DMS79 treated with DMSO at 0.1 percent for 48 hours (cell line): ENCODE measurements around the gene ABLIM2.
A peak's percentile ranks its signal among the peaks of the same experiment; 100 is the strongest.
"Not testable (repeated sequence)": the region's sequence is repeated elsewhere in the genome, so short reads cannot be mapped to it uniquely, and the experiment has no call there.

Experiments
- DNase-seq: peaks from one replicate; lab custom pipeline; 2025; lab: John Stamatoyannopoulos, UW

The ABLIM2 gene

DNA sequence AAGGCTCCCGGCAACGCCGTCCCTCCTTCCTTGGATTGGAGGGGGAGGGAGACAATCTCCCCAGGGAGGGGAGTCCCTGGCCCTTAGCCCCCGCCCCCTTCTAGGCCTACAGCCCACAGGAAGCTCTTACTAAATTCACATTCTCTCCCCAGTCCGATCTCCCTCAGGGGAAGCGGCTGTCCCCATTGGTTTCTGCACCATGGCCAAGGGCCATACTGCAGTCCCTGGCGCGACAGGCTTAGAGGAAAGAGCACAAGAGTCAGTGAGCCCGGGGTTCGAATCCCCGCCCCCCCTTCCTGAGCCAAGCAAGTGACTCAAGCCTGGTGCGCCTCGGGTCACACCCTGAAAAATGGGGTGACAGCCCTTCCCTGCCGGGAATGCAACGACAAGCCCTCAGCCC, 1.1 kb downstream of the ABLIM2 start:
- no peak for DNase-seq

DNA sequence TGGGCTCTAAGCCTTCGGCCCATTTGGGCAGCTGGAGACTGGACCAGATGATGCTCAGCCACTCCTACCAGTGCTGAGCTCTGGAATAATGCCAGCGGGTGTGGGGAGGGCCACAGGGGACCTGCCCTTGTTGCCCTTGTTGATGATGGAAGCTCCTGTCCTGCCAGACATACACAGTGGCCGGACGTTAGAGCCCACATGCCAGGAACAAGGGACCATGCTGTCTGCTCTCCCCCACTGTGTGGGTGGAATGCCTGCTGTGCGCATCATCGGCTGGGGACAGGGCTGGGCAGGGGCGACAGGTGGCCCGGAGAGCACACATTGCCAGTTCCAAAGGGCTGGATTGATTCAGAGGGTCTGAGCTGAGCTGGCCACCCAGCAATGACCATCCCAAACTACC, 2.0 kb downstream of the ABLIM2 start:
- DNase-seq, result no peak

DNA sequence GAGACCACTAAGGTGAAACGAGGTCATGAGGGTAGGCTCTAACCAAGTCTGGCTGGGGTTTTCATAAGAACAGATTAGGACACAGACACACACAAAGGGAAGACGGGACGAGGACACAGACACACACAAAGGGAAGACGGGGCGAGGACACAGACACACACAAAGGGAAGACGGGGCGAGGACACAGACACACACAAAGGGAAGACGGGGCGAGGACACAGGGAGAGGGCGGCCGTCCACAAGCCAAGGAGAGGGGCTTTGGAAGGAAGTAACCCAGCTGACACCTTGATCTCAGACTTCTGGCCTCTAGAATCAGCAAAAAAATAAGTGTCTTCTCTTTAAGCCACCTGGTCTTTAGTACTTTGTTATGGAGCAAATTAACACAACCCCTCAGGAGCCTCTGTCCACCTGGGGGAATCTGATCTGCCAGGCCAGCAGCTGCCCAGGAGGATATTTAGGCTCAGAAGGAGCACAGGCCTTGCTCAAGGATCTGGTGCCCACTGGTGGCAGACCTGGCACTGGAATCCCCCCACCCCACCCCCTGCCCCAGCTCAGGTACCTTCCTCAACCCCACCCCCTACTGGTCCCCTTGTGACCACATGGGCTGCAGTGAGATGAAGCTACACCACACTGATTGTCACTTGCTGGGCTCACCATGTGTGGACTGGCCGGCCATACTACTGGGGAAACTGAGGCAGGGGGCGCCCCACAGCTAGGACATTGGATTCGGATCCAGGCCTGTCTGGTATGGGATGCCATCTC, 2.8 kb downstream of the ABLIM2 start:
- DNase-seq, result no peak

DNA sequence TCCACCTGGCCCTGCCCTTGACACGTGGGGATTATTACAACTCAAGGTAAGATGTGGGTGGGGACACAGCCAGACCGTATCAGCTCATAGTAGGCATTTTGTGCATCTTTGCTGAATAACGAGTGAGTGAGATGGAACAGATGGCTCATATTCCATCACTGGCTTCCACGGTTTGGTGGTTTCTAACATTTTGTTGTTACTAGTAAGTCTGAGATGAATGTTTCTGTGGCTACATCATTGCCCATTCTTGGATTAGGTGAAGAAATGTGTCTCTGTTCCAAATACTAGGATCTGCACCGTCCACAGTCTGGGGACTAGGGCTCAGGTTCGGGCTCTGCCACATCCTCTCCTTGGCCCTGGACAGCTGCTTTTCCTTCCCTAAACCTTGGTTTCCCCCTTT, 3.6 kb downstream of the ABLIM2 start:
- DNase-seq, result no peak

DNA sequence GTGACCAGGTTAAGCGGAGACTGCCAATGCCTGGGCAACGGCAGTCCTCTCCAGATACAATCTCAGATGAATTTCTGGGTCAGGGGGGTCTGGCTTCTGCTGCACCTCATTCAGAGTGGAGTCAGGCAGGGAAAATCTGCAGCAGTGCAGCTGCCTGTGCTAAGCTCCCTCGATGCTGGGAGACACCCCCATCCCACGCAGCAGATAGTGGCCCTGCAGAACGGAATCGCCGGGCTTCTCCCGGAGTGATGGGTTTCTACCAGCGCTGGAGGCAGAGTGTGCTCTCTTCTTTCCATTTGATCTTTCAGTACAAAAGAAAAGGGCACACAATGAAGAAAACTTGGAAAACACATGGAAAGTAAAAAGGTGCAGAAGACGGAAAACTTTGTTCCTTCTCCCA, 5.2 kb downstream of the ABLIM2 start:
- DNase-seq, result no peak

DNA sequence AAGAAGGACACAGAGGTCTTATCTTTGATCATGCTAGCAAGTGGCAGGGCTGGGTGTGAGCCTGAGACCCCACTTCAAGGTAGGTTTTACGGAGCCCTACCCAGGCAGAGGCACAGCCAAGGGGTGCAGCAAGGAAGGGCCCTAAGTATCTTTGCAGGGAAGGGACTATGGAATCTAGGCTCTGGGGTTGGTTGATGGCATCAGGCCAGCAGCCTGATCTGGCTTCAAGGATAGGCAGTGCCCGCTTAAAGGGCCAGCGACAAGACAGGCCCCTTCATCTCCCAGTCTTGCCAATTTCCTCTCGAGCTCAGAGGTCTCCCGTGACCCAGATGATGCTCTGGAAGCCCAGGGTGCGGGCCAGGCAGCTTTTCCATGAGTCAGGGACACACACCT, 5.8 kb downstream of the ABLIM2 start:
- no peak for DNase-seq

DNA sequence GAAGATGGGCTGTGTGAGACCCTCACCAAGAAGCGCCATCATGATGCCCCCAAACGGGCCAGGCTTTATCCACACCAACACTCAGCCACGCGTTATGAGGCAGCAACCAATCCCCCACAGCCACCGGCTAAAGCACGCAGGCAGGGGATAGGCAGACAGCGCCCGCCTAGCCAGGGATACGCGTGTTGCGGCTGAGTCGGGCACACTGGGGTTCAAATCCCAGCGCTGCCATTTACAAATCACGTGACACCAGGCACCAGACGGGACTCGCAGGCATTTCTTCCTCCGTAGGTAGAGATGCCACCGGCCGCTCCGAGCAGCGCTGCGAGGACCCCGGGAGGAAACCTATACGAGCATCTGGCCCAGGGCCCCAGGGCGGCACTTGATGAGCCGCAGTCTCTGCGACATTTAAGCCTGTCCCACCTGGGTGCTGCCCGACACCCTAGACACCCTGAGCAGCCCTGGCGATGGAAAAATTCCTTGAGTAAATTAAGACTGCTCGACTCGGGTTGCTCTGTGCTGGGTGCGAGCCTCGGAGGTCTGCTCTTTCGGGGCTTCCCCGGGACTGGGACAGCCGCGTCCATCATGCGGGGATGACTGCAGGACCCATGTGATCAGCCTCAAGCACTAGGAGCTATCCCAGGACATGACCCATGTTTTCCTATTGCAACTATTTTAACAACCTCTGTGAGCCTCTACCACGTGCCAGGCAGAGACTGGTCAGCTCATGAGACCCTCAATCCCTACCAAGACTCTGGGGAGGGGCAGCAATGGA, 6.3 kb downstream of the ABLIM2 start:
- no peak for DNase-seq

DNA sequence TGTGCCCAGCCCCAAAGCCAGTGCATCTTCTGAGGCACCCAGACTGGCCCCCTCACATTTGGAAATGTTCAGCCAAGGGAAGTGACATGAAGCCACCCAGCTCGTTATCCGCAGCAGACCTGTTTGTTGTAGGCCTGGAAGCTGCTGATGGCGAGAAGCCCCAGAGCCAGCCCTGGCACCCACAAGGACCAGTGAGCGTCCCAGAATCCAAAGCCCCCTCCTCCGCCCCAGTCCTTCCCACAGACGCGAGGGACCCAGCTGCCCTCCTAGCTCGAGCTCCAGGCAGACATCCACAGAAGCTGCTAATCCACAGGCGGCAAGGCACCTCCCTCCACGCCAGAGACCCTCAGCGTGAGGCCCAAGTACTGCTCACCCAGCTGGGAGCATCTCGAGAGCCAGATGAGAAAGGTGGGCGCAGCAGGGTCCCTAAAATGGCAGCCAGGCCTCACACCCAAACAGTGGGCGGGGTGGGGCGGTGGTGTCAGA, 7.4 kb downstream of the ABLIM2 start:
- no peak for DNase-seq

DNA sequence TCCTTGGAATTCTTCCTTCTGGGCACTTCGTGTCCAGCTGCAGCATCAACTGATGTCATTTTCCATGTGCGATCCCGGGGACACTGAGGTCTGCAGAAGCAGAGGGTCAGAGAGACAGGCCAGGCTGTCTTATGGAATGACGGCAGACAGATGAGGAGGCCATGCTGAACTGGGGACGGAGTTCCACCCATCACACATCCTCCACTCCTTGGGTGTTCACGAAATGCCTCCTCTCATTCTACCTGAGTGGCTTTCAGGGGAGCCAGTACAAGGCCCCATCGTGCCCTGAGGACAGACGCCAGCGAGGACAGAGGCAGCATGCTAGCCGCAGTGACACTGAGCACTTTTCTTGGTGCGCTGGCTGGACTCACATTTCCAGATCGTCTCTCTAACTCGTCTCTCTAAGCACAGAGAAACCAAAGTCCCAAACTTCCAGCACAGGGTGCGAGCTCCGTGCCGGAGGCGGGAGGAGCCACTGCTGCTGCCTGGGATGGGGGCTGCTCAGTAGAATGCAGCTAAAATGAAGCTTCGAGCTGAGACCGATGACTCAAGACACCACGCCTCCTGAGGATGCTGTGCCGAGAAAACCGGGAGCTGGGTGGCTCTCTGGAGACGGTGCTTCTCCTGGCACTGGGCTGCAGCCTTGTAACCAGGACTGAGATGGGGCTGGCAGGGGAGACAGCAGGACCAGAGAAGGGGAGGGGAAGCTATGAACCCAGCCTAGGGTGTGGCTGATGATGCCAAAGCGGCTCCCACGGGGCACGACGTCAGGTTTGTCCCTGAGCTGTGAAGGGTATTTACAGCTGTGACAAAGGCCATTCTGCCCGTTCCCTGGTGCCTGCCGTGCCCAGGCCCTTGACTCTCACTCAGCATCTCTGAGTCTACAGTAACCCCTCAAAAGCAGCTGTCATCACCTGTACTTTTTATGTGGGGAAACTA, 8.2 kb downstream of the ABLIM2 start:
- no peak for DNase-seq

DNA sequence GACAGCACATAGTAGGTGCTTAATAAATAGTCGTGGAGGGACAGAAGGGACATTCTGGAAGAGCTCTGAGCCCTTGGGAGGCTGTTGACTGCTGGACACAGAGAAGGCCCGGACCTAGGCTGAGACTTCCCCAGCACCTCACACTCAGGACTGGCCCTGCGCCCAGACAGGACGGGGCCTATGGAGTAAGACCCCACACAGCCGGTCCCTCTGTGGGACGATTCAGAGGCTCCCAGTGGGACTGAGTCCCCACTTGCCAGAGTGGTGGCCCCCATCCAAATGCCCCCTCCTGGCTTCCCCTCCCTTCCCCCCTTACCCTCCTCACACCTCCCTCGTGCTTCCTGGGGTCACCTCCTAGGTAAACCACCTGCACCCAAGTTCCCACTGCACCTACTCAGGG, 8.9 kb downstream of the ABLIM2 start:
- no peak for DNase-seq

DNA sequence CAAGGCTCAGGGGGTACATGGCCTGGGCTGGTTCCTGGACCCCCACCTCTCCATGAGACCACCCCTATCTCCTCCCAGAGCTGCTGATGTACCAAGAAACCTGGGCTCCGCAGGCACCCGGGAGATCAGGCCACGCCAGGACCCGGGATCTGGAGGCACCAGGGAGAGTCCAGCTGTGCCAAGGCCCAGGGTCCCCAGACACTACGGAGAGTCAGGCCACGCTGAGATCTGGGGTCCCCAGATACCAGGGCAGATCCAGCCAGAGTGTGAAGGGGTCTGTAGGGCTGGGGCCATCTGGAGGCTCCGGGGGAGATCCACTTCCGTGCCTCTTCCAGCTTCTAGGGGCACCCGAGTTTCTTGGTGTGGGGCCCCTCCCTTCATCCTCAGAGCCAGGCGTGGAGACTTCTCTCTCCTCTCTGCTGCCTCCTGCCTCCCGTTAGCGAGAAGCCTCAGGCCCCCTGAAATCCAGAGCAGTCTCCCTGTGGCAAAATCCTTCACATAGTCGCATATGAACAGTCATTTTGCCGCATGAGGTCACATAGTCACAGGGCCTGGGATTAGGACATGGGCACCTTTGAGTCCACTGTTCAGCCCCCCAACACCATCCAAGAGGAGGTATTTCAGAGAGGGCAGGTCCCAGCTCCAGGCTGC, 9.7 kb downstream of the ABLIM2 start:
- DNase-seq, result no peak

DNA sequence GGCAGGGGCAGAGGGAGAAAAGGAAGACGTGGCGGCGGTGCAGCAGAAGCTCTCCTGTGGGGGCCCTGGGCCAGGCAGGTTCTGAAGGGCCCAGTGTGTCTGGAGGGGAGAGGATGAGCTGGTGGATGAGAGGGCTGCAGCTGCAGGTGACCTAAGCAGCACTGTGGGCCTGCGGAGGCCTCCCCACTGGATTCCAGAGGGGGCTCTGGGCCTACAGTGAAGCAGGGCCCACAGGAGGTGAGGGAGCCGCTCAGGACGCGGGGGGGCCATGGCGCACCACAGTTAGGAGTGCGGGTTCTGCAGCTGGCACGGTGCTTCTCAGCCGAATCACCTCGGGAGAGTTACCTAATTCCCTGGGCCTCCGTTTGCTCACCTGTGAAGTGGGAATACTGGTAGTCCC, 10.5 kb downstream of the ABLIM2 start:
- no peak for DNase-seq

DNA sequence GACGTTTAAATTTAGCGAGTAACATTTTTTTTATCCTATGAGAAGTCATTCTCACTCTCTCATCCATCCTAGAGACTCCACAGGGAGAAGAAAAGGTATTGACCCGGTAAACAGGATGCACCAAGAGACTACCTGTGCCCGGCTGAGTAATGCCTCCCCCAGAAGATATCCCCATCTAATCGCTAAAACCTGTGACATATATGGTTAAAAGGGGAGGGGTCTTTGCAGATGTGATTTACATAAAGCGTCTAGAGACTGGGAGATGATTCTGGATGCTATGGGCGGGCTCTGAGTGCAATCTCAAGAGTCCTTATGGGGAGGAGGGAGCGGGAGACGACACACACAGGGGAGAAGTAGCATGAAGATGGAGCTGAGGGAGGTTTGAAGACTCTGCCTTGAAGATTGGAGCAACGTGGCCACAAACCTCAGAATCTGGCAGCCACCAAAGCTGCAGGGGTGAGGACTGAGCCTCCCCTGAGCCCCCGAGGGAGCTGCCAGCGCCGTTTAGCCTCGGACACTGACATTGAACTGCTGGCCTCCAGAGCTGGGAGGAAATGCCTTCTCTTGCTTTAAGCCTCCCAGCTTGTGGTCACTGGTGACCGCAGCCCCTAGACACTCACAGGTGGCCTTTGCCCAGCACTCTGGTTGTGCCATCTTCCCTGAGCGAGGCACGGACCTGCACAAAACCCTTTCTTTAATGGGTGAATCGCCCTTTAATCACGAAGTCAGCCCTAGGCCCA, 11.2 kb downstream of the ABLIM2 start:
- peak; percentile 11 for DNase-seq

DNA sequence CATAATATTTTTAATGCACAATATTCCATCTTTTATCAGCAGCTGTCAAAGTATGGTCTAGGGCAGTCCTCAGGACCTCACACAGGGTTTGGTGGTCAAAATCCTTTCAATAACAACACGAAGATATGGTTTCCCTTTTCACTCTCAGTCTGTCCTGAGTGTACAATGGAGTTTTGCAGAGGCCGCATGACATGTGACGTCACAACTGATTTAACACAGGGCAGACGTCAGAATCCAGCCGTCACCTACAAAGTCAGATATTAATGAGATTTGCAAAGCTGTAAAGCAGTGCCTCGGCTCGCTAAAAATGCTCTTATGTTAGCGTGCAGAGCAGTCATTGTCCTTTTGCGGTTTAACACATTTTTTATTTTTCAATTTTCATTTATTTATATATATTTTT, 12.5 kb downstream of the ABLIM2 start:
- DNase-seq, result peak; percentile 40

DNA sequence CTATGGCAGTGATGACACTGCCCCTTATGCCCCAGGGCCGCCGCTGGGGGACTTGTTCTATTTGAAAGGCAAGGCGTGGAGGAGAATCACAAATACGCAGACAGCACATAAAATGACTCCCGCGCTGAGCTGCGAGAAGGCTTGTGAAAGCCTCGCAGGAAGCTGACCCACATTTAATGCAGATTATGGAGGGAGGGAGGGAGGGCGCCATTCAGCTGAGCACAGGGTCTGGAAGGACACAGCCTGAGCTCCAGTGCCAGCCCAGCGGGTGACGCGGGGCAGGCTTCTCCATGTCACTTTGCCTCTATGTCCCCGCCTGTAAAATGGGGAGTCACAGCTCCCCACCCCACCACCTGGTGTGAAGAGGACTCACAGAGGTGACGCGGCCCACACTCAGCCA, 14.3 kb downstream of the ABLIM2 start:
- DNase-seq, result no peak

DNA sequence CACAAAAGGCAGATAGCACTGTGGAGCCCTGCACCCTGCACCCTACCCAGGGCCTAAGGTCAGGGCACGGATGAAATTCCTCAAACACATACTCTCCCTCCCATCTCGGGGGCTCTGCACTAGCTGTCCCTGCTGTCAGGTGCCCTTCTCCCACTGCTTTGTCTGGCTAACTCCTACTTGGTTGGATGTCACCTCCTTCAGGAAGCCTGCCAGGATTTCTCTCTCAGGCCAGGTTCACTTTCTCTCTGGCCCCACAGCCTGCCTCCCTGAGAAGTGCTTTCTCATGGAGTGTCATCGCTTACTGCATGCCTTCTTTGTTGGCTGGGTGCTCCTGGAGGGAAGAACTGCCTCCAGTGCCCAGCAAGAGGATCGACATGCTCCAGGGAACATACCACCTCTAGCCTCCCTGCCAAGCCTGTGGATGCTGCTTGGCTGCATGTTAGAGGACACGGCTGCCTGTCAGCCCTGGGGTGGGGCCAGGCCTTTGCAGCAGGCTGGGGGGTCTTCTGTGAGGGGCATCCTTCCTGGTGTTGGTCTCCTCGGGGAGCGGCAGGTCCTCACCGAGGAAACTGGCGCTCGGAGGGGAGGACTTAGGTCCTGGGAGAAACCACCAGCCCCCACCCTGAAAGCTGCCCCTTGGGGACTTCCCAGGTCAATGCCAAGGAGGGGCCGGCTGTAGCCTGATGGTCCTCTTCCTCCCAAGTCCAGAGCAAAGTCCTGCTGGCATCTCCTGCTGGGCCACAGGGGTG, 15.0 kb downstream of the ABLIM2 start:
- no peak for DNase-seq

DNA sequence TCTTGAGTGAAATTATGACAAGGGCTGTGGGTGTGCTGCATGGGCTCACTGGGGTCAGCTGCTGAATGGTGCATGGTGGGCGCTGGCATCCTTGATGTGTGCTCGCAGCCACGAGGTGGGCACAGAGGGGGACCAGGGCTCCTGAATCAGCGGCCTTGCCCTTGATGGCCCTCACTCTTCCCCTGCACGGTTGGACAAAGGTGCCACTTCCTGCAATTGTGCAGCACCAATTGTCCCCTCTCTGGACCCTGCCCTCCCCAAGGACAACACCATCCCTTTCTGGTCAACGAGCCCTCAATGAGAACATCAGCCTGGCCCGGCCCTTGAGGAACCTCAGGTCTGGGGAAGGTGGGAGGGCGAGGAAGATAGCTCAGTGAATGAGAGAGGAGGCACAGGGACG, 16.1 kb downstream of the ABLIM2 start:
- no peak for DNase-seq

DNA sequence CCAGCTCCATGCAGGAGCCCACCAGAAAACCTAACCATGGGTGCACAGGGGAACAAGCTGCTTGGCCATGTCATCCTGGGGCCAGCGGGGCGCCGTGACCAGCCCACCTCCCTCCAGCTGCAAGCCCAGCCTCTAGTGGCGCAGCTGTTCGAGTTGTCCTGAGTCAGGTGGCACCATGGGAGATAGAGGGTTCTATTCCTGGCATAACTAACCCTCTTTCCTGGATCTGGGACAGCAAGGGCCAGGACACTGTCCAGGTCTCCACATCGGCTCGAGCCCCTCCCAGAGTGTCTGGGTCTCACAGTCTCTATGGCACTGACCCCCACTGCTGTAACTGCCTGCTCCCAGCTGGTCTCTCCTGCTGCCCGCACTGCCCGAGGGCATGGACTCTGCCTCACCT, 16.7 kb downstream of the ABLIM2 start:
- DNase-seq, result no peak

DNA sequence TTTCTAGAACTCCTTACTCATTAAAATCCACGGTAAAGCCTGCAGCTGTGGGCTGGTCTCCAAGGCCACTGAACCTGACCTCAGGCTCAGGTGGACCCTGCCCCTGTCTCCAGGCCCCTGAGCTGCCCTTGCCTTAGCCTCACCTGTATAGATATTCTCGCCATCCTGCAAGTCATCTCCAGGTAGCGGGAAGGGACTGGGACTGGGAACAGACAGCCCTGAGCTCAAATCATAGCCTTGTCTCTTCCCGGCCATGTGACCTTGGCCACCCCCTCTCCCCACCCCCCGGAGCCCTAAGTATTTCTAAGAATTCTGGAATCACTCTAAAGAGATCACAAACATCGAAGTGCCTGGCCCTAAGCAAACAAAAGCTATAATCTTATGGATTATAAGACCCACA, 17.7 kb downstream of the ABLIM2 start:
- no peak for DNase-seq

DNA sequence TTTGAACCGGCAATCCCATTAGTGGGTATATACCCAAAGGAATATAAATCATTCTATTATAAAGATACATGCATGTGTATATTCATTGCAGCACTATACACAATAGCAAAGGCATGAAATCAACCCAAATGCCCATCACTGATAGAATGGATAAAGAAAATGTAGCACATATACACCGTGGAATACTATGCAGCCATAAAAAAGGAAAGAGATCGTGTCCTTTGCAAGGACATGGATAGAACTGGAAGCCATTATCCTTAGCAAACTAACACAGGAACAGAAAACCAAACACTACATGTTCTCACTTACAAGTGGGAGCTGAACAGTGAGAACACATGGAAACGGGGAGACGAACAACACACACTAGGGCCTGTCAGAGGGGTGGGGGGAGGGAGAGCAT, 18.9 kb downstream of the ABLIM2 start:
- not testable (repeated sequence) for DNase-seq
